ENCODE data around the gene IRF6. TPM values are rescaled to one million over a fixed set of nuclear protein-coding genes. Genes with fewer than 3 reads are reported as not detected.
A peak's percentile ranks its signal among the peaks of the same experiment; 100 is the strongest.

The IRF6 gene
- total and polyA plus RNA-seq, 8 donors, result 15.7 to 26.5 (median 19.3) TPM

DNA sequence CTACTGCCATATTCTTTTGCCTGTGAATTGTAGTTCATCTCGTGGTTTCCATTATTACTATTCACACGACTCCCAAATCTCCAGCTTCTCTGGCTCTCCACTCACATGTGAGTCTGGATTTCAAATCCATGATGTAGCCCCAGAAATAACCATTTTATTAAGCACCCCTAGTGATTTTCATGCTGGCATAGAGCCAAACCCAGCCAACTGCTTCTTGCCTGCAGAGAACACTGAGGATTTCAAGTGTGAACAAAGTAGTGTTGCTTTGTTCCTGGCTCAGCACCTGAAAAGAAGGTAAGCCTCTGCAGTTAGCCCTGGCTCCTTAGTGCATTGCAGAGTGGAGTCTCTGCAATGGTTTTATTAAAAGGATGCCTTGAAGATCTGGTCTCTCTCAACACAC is 47.7 kb upstream of the IRF6 start:
- TF ChIP-seq, protein P1, sequence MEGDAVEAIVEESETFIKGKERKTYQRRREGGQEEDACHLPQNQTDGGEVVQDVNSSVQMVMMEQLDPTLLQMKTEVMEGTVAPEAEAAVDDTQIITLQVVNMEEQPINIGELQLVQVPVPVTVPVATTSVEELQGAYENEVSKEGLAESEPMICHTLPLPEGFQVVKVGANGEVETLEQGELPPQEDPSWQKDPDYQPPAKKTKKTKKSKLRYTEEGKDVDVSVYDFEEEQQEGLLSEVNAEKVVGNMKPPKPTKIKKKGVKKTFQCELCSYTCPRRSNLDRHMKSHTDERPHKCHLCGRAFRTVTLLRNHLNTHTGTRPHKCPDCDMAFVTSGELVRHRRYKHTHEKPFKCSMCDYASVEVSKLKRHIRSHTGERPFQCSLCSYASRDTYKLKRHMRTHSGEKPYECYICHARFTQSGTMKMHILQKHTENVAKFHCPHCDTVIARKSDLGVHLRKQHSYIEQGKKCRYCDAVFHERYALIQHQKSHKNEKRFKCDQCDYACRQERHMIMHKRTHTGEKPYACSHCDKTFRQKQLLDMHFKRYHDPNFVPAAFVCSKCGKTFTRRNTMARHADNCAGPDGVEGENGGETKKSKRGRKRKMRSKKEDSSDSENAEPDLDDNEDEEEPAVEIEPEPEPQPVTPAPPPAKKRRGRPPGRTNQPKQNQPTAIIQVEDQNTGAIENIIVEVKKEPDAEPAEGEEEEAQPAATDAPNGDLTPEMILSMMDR (IDR thresholded peaks at IDR 0.05), result no peak
- no peak for ATAC-seq
- DNase-seq, result no peak
- Histone ChIP-seq H3K4me3 (no peak overlapping the region), H3K9me3 (no peaks in the 10 kb centered on the region), H3K27me3 (no peaks in the 10 kb centered on the region), H3K36me3 (peaks cover 0 to 60% of the 10 kb centered on the region in 2 donors), H3K4me1 (no peaks in the 10 kb centered on the region), H3K27ac (no peak overlapping the region)
- intact Hi-C loops (cut with DNase I), result loop anchor here in 1 of 2 donors (10.0 kb wide), 1 partner anchor 141 kb away; no protein-coding TSS in a partner anchor

GRCh38 chr1:209850342-209850979 is 44.5 kb upstream of the IRF6 start:
- Histone ChIP-seq H3K27me3 (no peaks in the 10 kb centered on the region), H3K4me1 (no peaks in the 10 kb centered on the region), H3K9me3 (no peaks in the 10 kb centered on the region), H3K27ac (no peak overlapping the region), H3K36me3 (peaks cover 0 to 81% of the 10 kb centered on the region in 2 donors), H3K4me3 (no peak overlapping the region)
- intact Hi-C loops (cut with DNase I), result loop anchor here in 1 of 2 donors (10.0 kb wide), 1 partner anchor 144 kb away; no protein-coding TSS in a partner anchor
- DNase-seq (no peak), ATAC-seq (peak; percentile 56)
- TF ChIP-seq, protein P1 (IDR thresholded peaks at IDR 0.05), result peak in 1 of 2 donors; percentile 15

GRCh38 chr1:209849388-209849787 is 43.4 kb upstream of the IRF6 start:
- no peak for ATAC-seq
- intact Hi-C loops (cut with DNase I), result no loop called here
- Histone ChIP-seq H3K4me1 (no peaks in the 10 kb centered on the region), H3K27ac (no peak overlapping the region), H3K4me3 (no peak overlapping the region), H3K9me3 (no peaks in the 10 kb centered on the region), H3K27me3 (no peaks in the 10 kb centered on the region), H3K36me3 (peaks cover 0 to 80% of the 10 kb centered on the region in 2 donors)
- TF ChIP-seq, protein P1 (IDR thresholded peaks at IDR 0.05), result no peak
- DNase-seq, result no peak

DNA sequence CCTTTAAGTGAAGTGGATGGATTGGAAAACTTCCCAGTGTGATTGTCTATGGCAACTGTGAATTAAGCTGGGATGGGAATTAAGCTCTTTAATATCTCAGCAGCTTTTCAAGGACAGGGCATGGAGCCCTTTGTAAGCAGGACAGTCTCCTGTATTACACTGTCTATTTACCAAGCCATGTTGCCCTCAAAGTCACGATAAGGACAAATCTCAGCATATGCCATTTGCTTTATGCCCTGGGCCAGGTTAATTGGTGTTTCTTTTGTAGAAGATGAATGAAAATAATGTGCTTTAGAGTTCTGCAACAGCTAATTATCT is 39.4 kb upstream of the IRF6 start:
- H3K4me1 ChIP-seq, result no peaks in the 10 kb centered on the region
- no peak overlapping the region for H3K4me3 ChIP-seq
- H3K27ac ChIP-seq, result no peak overlapping the region
- DNase-seq (no peak), ATAC-seq (peak; percentile 59)
- TF ChIP-seq, protein P1 (IDR thresholded peaks at IDR 0.05), result no peak
- peaks cover 0 to 79% of the 10 kb centered on the region in 2 donors for H3K36me3 ChIP-seq
- H3K27me3 ChIP-seq, result no peaks in the 10 kb centered on the region
- intact Hi-C loops (cut with DNase I), result no loop called here
- no peaks in the 10 kb centered on the region for H3K9me3 ChIP-seq

DNA sequence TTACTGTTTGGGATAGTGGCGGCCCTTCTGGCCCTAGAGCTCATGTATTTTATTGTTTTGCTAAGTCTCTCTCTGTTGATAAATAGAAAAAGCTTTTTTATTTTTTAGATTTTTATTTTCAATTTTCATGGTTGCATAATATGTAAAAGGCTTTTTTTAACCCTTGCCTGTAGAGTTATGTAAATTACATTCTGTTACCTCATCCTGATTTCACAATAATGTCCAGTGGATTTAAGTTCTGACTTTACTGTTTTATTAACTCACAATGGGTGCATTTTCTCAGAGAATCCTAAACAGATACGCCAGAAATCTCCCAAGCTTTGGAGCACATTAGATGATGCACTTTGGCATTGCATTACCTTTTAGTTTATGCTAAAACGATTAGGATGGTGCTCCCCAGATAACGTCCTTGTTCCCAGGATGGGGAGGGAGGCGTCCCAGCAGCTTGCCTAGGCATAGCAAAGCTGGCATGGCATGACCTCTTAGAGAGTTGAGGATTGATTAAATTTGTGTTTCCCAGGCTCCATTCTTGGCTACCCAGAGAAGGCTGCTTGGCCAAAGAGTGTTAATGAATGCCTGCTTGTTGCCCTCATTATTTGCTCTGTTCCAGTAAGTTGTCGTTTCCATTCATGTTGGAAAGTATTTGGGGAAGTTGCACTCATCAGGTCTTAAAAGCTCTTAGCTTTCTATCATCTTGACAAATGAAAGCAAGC is 38.9 kb upstream of the IRF6 start:
- TF ChIP-seq, protein P1 (IDR thresholded peaks at IDR 0.05), result no peak
- intact Hi-C loops (cut with DNase I), result no loop called here
- DNase-seq (no peak), ATAC-seq (peak; percentile 72)
- H3K27me3 ChIP-seq, result no peaks in the 10 kb centered on the region
- no peak overlapping the region for H3K27ac ChIP-seq
- no peak overlapping the region for H3K4me3 ChIP-seq
- peaks cover 0 to 2% of the 10 kb centered on the region in 2 donors for H3K4me1 ChIP-seq
- H3K9me3 ChIP-seq, result no peaks in the 10 kb centered on the region
- H3K36me3 ChIP-seq, result peaks cover 0 to 83% of the 10 kb centered on the region in 2 donors

All from left lung (tissue), 10 donors.